K562 (cell line): Measurements from ENCODE around the gene MITF. TPM values are rescaled to one million over a fixed set of nuclear protein-coding genes. Genes with fewer than 3 reads are reported as not detected.

ENCODE experiments used
- ATAC-seq: fragments of 200-7000 bp; cut with Tn5 transposase; 3 replicates; pipeline ENCODE4 v1.9.1; 2020; ENCODE audit warnings: moderate library complexity
- BruUV-seq: library from RNA; stranded (reverse); fragments of 400-500 nt; replicated peaks from 2 replicates; lab custom pipeline; 2021; lab: Mats Ljungman, UMichigan
- CTCF ChIA-PET: fragments of 300-600 bp; formaldehyde crosslinking; extraction: SDS; loops from one replicate; lab custom pipeline; 2021; ENCODE audit warnings: low intra/inter-chr PET ratio; lab: Yijun Ruan, JAX
- POLR2A ChIA-PET: fragments of 300-600, 350-650 bp; sonication (Branson Sonifier 250); formaldehyde crosslinking; extraction: SDS; loops from one replicate; lab custom pipeline; 2021; ENCODE audit warnings: antibody characterized with exemption, inconsistent platforms; lab: Yijun Ruan, JAX
- DNase-seq, 4 experiments: peaks; one replicate each; pipeline versions ENCODE4 v3.0.0 to v3.0.0-alpha.2; 2011 to 2018; ENCODE audit warnings: low spot score in 3 of 4, mixed read lengths in 3 of 4; ENCODE audit errors: extremely low read depth in 1 of 4
- FAIRE-seq: peaks from 2 replicates; lab custom pipeline; 2011; peaks lifted over from hg19 to GRCh38; lab: Jason Lieb, UNC
- H2AFZ ChIP-seq: 2 replicates; pipeline ENCODE4 v1.6.0; 2011; ENCODE audit warnings: low read depth, low read length, control low read depth, inconsistent platforms
- H3K27ac ChIP-seq: fragments of 200-600 bp; 3 replicates; pipeline ENCODE4 v1.8.0; 2011; ENCODE audit warnings: low read depth, mild to moderate bottlenecking, control low read depth, inconsistent platforms, low read length, moderate library complexity, mixed read lengths; ENCODE audit errors: extremely low read depth
- H3K27me3 ChIP-seq, 2 experiments: fragments of 300-600 bp in 1 of 2; 2 replicates in 1 of 2; 3 replicates in 1 of 2; pipeline versions ENCODE4 v1.6.0 to v1.8.0; 2011; ENCODE audit warnings: inconsistent platforms in 2 of 2, low read length in 2 of 2, mild to moderate bottlenecking in 1 of 2, mixed read lengths in 1 of 2, moderate library complexity in 1 of 2; ENCODE audit not compliant: control insufficient read depth in 2 of 2, insufficient read depth in 2 of 2
- H3K36me3 ChIP-seq: fragments of 300-600 bp; 3 replicates; pipeline ENCODE4 v1.8.0; 2011; ENCODE audit warnings: mild to moderate bottlenecking, low read length, inconsistent platforms; ENCODE audit not compliant: control insufficient read depth, insufficient read depth
- H3K4me1 ChIP-seq, 2 experiments: fragments of 200-600 bp in 1 of 2; replicated peaks in 1 of 2; 2 replicates in 1 of 2; 3 replicates in 1 of 2; pipeline versions ENCODE4 v1.5.1 to v1.8.0; 2011; ENCODE audit warnings: inconsistent platforms in 2 of 2, low read length in 2 of 2, mild to moderate bottlenecking in 1 of 2, mixed read lengths in 1 of 2, moderate library complexity in 1 of 2; ENCODE audit not compliant: control insufficient read depth in 2 of 2, insufficient read depth in 2 of 2
- H3K4me2 ChIP-seq: 2 replicates; pipeline ENCODE4 v1.6.1; 2011; ENCODE audit warnings: low read length, control low read depth, inconsistent platforms, mixed read lengths; ENCODE audit not compliant: insufficient read depth
- H3K4me3 ChIP-seq: fragments of 200-600 bp; sonication (generic), shearing (Covaris generic); 2 replicates; pipeline ENCODE4 v1.5.1; 2016; ENCODE audit warnings: control low read depth, inconsistent platforms
- H3K79me2 ChIP-seq: fragments of 200-600 bp; 3 replicates; pipeline ENCODE4 v1.8.0; 2011; ENCODE audit warnings: low read length, inconsistent platforms; ENCODE audit not compliant: control insufficient read depth, insufficient read depth
- H3K9ac ChIP-seq, 2 experiments: 2 replicates each; pipeline versions ENCODE4 v1.6.0 to v1.6.1; 2011; ENCODE audit warnings: low read depth in 2 of 2, low read length in 2 of 2, control low read depth in 1 of 2, inconsistent platforms in 1 of 2, mild to moderate bottlenecking in 1 of 2, mixed read lengths in 1 of 2; ENCODE audit not compliant: insufficient read depth in 1 of 2
- H3K9me1 ChIP-seq: one replicate; pipeline ENCODE4 v1.6.0; 2011; ENCODE audit warnings: inconsistent platforms, mild to moderate bottlenecking, low read length, moderate library complexity; ENCODE audit not compliant: control insufficient read depth, insufficient read depth
- H3K9me3 ChIP-seq: replicated peaks from 2 replicates; pipeline ENCODE4 v1.5.1; 2011; ENCODE audit warnings: low read depth, low read length, inconsistent platforms; ENCODE audit not compliant: control insufficient read depth, insufficient read depth
- H4K20me1 ChIP-seq: replicated peaks from 2 replicates; pipeline ENCODE4 v1.6.1; 2011; ENCODE audit warnings: low read length, inconsistent platforms, mixed read lengths; ENCODE audit not compliant: control insufficient read depth, insufficient read depth
- ESRRB ChIP-seq: fragments of 250-450 bp; sonication (Bioruptor Pico); IDR thresholded peaks from 2 replicates; pipeline ENCODE4 v1.5.0; 2020; ENCODE audit warnings: mild to moderate bottlenecking, moderate library complexity, borderline replicate concordance
- MCM3 ChIP-seq: fragments of 450-650 bp; IDR thresholded peaks from 2 replicates; pipeline ENCODE4 v1.6.1; 2016
- NR3C1 ChIP-seq: sonication (generic); formaldehyde crosslinking; IDR thresholded peaks from 2 replicates; pipeline ENCODE4 v1.8.1; 2022; ENCODE audit warnings: missing genetic modification reagents
- WGBS: fragments of 100-300 bp; shearing (Covaris generic); methylation state at CpG from one replicate; pipeline ENCODE4 v1.1.6; 2016; ENCODE audit warnings: low coverage, mixed read lengths; ENCODE audit not compliant: insufficient coverage; ENCODE audit errors: missing lambda C conversion rate; 5-methylcytosine and 5-hydroxymethylcytosine counted together
- in situ Hi-C: fragments of 300-500 bp; cut with MboI; formaldehyde crosslinking; loops from 4 replicates; pipeline ENCODE4 v1.15.0; 2018; ENCODE audit warnings: inconsistent platforms, mixed read lengths
- intact Hi-C: fragments of 100-400 bp; cut with micrococcal nuclease; formaldehyde crosslinking; loops from 2 replicates; pipeline ENCODE4 v1.14.2; 2022
- polyA plus RNA-seq, 8 experiments: library from polyadenylated mRNA; depleted of rRNA in 4 of 8; stranded (reverse) in 5 of 8; unstranded in 3 of 8; fragments of >200 nt; fragmentation: Nextera tagmentation in 2 of 8; fragmentation: Illumina TruSeq in 1 of 8; extraction: Ambion mirVana in 2 of 8; extraction: Trizol in 1 of 8; gene quantifications; 2 replicates each; pipeline versions ENCODE4 v1.2.1 to v1.2.3, GENCODE V29; 2011 to 2014; ENCODE audit warnings: inconsistent platforms in 1 of 8, missing spikeins in 1 of 8
- total RNA-seq, 7 experiments: library from RNA; depleted of rRNA in 6 of 7; stranded (reverse); fragments of >200 nt in 6 of 7; fragmentation: Illumina TruSeq in 2 of 7; extraction: Trizol in 2 of 7; gene quantifications; 2 replicates each; pipeline versions ENCODE4 v1.2.1 to v1.2.3, GENCODE V29; 2011 to 2021; ENCODE audit warnings: low replicate concordance in 1 of 7
- TF ChIP-seq, protein P1 (sequence below): fragments of 200-800 bp; sonication (Bioruptor generic); IDR thresholded peaks from 2 replicates; pipeline ENCODE4 v1.6.1; 2016; ENCODE audit warnings: missing genetic modification characterization, missing compliant biosample characterization

MITF gene
- total and polyA plus RNA-seq, 9 of the 15 experiments (the other 6 are each of a cell fraction or from before 2014, with no cell fraction given), result 5.6 to 14.9 (median 11.1) TPM

DNA sequence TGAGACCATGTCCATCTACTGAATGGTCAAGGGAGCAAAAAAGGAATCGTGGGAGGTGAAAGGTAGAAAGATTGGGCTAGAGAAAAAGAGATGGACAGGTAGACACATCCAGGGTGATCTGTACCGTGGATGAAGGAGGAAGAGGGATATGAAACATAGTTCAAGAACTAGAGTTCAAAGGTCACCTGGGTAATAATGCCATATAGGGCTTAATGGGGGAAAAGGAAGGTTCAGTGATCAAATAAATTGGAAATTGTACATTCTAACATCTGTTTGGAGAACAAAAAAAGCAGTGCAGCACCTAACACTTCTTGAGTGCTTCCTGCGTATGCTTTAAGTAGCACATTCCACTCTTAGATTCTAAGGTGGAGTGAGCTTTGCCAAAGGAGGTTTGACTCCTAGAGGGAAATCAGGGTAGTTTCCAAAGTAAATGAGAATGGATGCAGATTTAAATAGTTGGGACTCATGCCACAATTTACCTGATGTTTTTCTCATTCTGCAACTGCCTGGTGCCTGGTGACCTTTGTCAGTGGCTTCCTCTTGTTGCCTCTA is 46.6 kb downstream of the MITF start (continued):
- TF ChIP-seq, protein P1, sequence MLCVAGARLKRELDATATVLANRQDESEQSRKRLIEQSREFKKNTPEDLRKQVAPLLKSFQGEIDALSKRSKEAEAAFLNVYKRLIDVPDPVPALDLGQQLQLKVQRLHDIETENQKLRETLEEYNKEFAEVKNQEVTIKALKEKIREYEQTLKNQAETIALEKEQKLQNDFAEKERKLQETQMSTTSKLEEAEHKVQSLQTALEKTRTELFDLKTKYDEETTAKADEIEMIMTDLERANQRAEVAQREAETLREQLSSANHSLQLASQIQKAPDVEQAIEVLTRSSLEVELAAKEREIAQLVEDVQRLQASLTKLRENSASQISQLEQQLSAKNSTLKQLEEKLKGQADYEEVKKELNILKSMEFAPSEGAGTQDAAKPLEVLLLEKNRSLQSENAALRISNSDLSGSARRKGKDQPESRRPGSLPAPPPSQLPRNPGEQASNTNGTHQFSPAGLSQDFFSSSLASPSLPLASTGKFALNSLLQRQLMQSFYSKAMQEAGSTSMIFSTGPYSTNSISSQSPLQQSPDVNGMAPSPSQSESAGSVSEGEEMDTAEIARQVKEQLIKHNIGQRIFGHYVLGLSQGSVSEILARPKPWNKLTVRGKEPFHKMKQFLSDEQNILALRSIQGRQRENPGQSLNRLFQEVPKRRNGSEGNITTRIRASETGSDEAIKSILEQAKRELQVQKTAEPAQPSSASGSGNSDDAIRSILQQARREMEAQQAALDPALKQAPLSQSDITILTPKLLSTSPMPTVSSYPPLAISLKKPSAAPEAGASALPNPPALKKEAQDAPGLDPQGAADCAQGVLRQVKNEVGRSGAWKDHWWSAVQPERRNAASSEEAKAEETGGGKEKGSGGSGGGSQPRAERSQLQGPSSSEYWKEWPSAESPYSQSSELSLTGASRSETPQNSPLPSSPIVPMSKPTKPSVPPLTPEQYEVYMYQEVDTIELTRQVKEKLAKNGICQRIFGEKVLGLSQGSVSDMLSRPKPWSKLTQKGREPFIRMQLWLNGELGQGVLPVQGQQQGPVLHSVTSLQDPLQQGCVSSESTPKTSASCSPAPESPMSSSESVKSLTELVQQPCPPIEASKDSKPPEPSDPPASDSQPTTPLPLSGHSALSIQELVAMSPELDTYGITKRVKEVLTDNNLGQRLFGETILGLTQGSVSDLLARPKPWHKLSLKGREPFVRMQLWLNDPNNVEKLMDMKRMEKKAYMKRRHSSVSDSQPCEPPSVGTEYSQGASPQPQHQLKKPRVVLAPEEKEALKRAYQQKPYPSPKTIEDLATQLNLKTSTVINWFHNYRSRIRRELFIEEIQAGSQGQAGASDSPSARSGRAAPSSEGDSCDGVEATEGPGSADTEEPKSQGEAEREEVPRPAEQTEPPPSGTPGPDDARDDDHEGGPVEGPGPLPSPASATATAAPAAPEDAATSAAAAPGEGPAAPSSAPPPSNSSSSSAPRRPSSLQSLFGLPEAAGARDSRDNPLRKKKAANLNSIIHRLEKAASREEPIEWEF (CRISPR knock-in tag), result no peak
- TF ChIP-seq MCM3 (no peak), ESRRB (CRISPR knock-in tag) (no peak)

DNA sequence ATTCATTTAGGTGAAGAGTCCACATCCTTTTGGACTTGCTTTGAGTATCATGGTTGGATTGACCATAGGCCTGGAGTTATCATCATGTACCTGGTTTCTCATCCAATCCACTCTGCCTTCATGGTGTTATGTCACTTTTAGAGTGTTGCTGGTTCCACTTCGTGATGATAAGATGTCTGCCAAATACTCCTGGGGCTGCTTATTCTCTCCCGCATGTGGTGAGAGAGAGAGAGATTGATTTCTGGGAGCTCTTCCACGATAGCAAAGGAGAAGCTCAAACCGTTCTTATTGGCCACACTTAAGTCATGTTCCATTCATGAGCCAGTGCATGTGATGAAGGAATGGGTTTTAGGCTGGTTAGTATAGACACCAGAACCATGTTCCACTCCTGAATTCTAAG is 47.6 kb downstream of the MITF start:
- peaks cover 8 to 46% of the 10 kb centered on the region in 2 experiments; a peak in 4 of 5 replicates for H3K4me1 ChIP-seq
- WGBS, result 0% methylated on average over 4 of the region's 4 CpGs
- H3K9ac ChIP-seq, result no peak overlapping the region
- ChIA-PET POLR2A (no interaction called here), CTCF (no interaction called here)
- H3K9me1 ChIP-seq, result peaks cover 3% of the 10 kb centered on the region
- no TSS peak for BruUV-seq
- H4K20me1 ChIP-seq, result no peaks in the 10 kb centered on the region
- H3K4me2 ChIP-seq, result peak overlapping the region; percentile 13; the same call in 1 of the 2 replicates
- FAIRE-seq, result no peak
- H3K9me3 ChIP-seq, result no peaks in the 10 kb centered on the region
- ATAC-seq, result peak; percentile 16; the same call in 2 of the 3 replicates
- intact Hi-C loops (no loop called here), in situ Hi-C loops (no loop called here)
- H2AFZ ChIP-seq, result no peak overlapping the region
- DNase-seq, result no peak
- peaks cover 65% of the 10 kb centered on the region for H3K79me2 ChIP-seq
- no peak overlapping the region for H3K4me3 ChIP-seq
- no peak overlapping the region for H3K27ac ChIP-seq
- peaks cover 3% of the 10 kb centered on the region; the same call in 1 of the 3 replicates for H3K36me3 ChIP-seq
- H3K27me3 ChIP-seq, result no peaks in the 10 kb centered on the region
- no peak for TF ChIP-seq NR3C1 (CRISPR knock-in tag)
